ENCODE measurements around the gene SYT14. TPM values are rescaled to one million over a fixed set of nuclear protein-coding genes. Genes with fewer than 3 reads are reported as not detected.
"Not testable (repeated sequence)": the region's sequence is repeated elsewhere in the genome, so short reads cannot be mapped to it uniquely, and the experiment has no call there.

SYT14 gene
- total and polyA plus RNA-seq, 3 experiments from 2014 or later, result not detected

- H3K36me3 Mint-ChIP-seq; H3K36me3 ChIP-seq (ENCODE audit: insufficient read depth, low read length); H3K27ac ChIP-seq (ENCODE audit: low read depth, low read length); H3K4me3 Mint-ChIP-seq; H3K27me3 ChIP-seq (ENCODE audit: insufficient read depth, low read length, poor library complexity, severe bottlenecking); H3K27ac Mint-ChIP-seq; CTCF ChIA-PET; H3K4me1 Mint-ChIP-seq; POLR2A ChIA-PET; DNase-seq; H3K4me3 ChIP-seq (ENCODE audit: low read length); H3K4me1 ChIP-seq (ENCODE audit: insufficient read depth, low read length); H3K9me3 ChIP-seq (ENCODE audit: low read length); H3K9me3 Mint-ChIP-seq: not testable (repeated sequence)
- peaks cover 6 to 30% of the 10 kb centered on the region in 2 donors for H3K27me3 Mint-ChIP-seq
These were observed 39.2 kb upstream of the SYT14 start for GRCh38 chr1:209898851-209899250.

GRCh38 chr1:209899948-209900347 lies 38.1 kb upstream of the SYT14 start:
- Mint-ChIP-seq H3K27ac (no peak overlapping the region), H3K36me3 (no peaks in the 10 kb centered on the region), H3K4me3 (no peak overlapping the region), H3K4me1 (no peaks in the 10 kb centered on the region), H3K27me3 (peaks cover 6 to 23% of the 10 kb centered on the region in 2 donors), H3K9me3 (no peaks in the 10 kb centered on the region)
- no peaks in the 10 kb centered on the region for H3K4me1 ChIP-seq (ENCODE audit: insufficient read depth, low read length)
- H3K27me3 ChIP-seq (ENCODE audit: insufficient read depth, low read length, poor library complexity, severe bottlenecking), result no peaks in the 10 kb centered on the region
- DNase-seq, result no peak
- ChIA-PET POLR2A (no interaction called here), CTCF (interaction anchor here (1.0 kb wide), 1 partner anchor 17 kb away, joined by 3 read pairs; no protein-coding TSS in a partner anchor)
- H3K4me3 ChIP-seq (ENCODE audit: low read length), result no peak overlapping the region
- no peaks in the 10 kb centered on the region for H3K9me3 ChIP-seq (ENCODE audit: low read length)
- H3K36me3 ChIP-seq (ENCODE audit: insufficient read depth, low read length), result no peaks in the 10 kb centered on the region
- no peak overlapping the region for H3K27ac ChIP-seq (ENCODE audit: low read depth, low read length)

- POLR2A ChIA-PET, result no interaction called here
- H3K36me3 Mint-ChIP-seq, result no peaks in the 10 kb centered on the region
- no peak overlapping the region for H3K4me3 Mint-ChIP-seq
- Histone ChIP-seq H3K4me1 (ENCODE audit: insufficient read depth, low read length) (no peaks in the 10 kb centered on the region), H3K36me3 (ENCODE audit: insufficient read depth, low read length) (no peaks in the 10 kb centered on the region), H3K4me3 (ENCODE audit: low read length) (no peak overlapping the region), H3K27ac (ENCODE audit: low read depth, low read length) (no peak overlapping the region), H3K27me3 (ENCODE audit: insufficient read depth, low read length, poor library complexity, severe bottlenecking) (no peaks in the 10 kb centered on the region), H3K9me3 (ENCODE audit: low read length) (no peaks in the 10 kb centered on the region)
- DNase-seq, result no peak
- peaks cover 4 to 20% of the 10 kb centered on the region in 2 donors for H3K27me3 Mint-ChIP-seq
- H3K27ac Mint-ChIP-seq, result no peak overlapping the region
- CTCF ChIA-PET, result no interaction called here
- H3K9me3 Mint-ChIP-seq, result peaks cover 0 to 2% (median 0%) of the 10 kb centered on the region in 5 donors
- no peaks in the 10 kb centered on the region for H3K4me1 Mint-ChIP-seq
These were observed 37.3 kb upstream of the SYT14 start for GRCh38 chr1:209900734-209901133.

- CTCF ChIA-PET, result no interaction called here
- no peak for DNase-seq
- Mint-ChIP-seq H3K4me3 (no peak overlapping the region), H3K27me3 (peaks cover 3 to 15% of the 10 kb centered on the region in 2 donors), H3K36me3 (no peaks in the 10 kb centered on the region), H3K27ac (no peak overlapping the region), H3K4me1 (no peaks in the 10 kb centered on the region), H3K9me3 (peaks cover 0 to 2% (median 0%) of the 10 kb centered on the region in 5 donors)
- POLR2A ChIA-PET, result no interaction called here
- Histone ChIP-seq H3K27ac (ENCODE audit: low read depth, low read length) (no peak overlapping the region), H3K4me3 (ENCODE audit: low read length) (no peak overlapping the region), H3K36me3 (ENCODE audit: insufficient read depth, low read length) (no peaks in the 10 kb centered on the region), H3K4me1 (ENCODE audit: insufficient read depth, low read length) (no peaks in the 10 kb centered on the region), H3K27me3 (ENCODE audit: insufficient read depth, low read length, poor library complexity, severe bottlenecking) (no peaks in the 10 kb centered on the region), H3K9me3 (ENCODE audit: low read length) (no peaks in the 10 kb centered on the region)
These were observed 36.8 kb upstream of the SYT14 start for GRCh38 chr1:209901211-209901610.

- H3K36me3 ChIP-seq (ENCODE audit: insufficient read depth, low read length); DNase-seq; H3K27ac Mint-ChIP-seq; H3K4me3 ChIP-seq (ENCODE audit: low read length); POLR2A ChIA-PET; H3K9me3 Mint-ChIP-seq; H3K4me1 ChIP-seq (ENCODE audit: insufficient read depth, low read length); CTCF ChIA-PET; H3K27ac ChIP-seq (ENCODE audit: low read depth, low read length); H3K9me3 ChIP-seq (ENCODE audit: low read length); H3K4me1 Mint-ChIP-seq; H3K27me3 ChIP-seq (ENCODE audit: insufficient read depth, low read length, poor library complexity, severe bottlenecking); H3K4me3 Mint-ChIP-seq; H3K27me3 Mint-ChIP-seq; H3K36me3 Mint-ChIP-seq: not testable (repeated sequence)
These were observed 33.2 kb upstream of the SYT14 start for GRCh38 chr1:209904774-209905173.

GRCh38 chr1:209911746-209912145 lies 26.3 kb upstream of the SYT14 start:
- Histone ChIP-seq H3K4me3 (ENCODE audit: low read length) (no peak overlapping the region), H3K36me3 (ENCODE audit: insufficient read depth, low read length) (no peaks in the 10 kb centered on the region), H3K9me3 (ENCODE audit: low read length) (no peaks in the 10 kb centered on the region), H3K4me1 (ENCODE audit: insufficient read depth, low read length) (no peaks in the 10 kb centered on the region), H3K27me3 (ENCODE audit: insufficient read depth, low read length, poor library complexity, severe bottlenecking) (no peaks in the 10 kb centered on the region), H3K27ac (ENCODE audit: low read depth, low read length) (no peak overlapping the region)
- POLR2A ChIA-PET, result no interaction called here
- Mint-ChIP-seq H3K27me3 (no peaks in the 10 kb centered on the region), H3K27ac (no peak overlapping the region), H3K4me3 (no peak overlapping the region), H3K36me3 (no peaks in the 10 kb centered on the region), H3K4me1 (no peaks in the 10 kb centered on the region), H3K9me3 (peaks cover 0 to 2% (median 2%) of the 10 kb centered on the region in 5 donors)
- no peak for DNase-seq
- CTCF ChIA-PET, result no interaction called here

- POLR2A ChIA-PET, result no interaction called here
- H3K36me3 Mint-ChIP-seq, result no peaks in the 10 kb centered on the region
These were observed 25.7 kb upstream of the SYT14 start for GRCh38 chr1:209912306-209912705.

GRCh38 chr1:209919637-209920036 lies 18.4 kb upstream of the SYT14 start:
- H3K27me3 ChIP-seq (ENCODE audit: insufficient read depth, low read length, poor library complexity, severe bottlenecking); H3K27ac ChIP-seq (ENCODE audit: low read depth, low read length); H3K4me3 Mint-ChIP-seq; H3K36me3 ChIP-seq (ENCODE audit: insufficient read depth, low read length); H3K9me3 ChIP-seq (ENCODE audit: low read length); H3K4me1 ChIP-seq (ENCODE audit: insufficient read depth, low read length); DNase-seq; H3K4me1 Mint-ChIP-seq; H3K4me3 ChIP-seq (ENCODE audit: low read length); POLR2A ChIA-PET; H3K36me3 Mint-ChIP-seq; CTCF ChIA-PET; H3K27ac Mint-ChIP-seq: not testable (repeated sequence)
- Mint-ChIP-seq H3K9me3 (peaks cover 4 to 12% (median 8%) of the 10 kb centered on the region in 5 donors), H3K27me3 (peaks cover 0 to 16% of the 10 kb centered on the region in 2 donors)

More at GRCh38 chr1:209912306-209912705, 25.7 kb upstream of the SYT14 start:
- no peaks in the 10 kb centered on the region for H3K27me3 ChIP-seq (ENCODE audit: insufficient read depth, low read length, poor library complexity, severe bottlenecking)
- H3K9me3 ChIP-seq (ENCODE audit: low read length), result no peaks in the 10 kb centered on the region
- H3K27ac Mint-ChIP-seq, result no peak overlapping the region
- no peaks in the 10 kb centered on the region for H3K4me1 ChIP-seq (ENCODE audit: insufficient read depth, low read length)
- no peaks in the 10 kb centered on the region for H3K4me1 Mint-ChIP-seq
- no peaks in the 10 kb centered on the region for H3K36me3 ChIP-seq (ENCODE audit: insufficient read depth, low read length)
- H3K27ac ChIP-seq (ENCODE audit: low read depth, low read length), result no peak overlapping the region
- H3K4me3 Mint-ChIP-seq, result no peak overlapping the region
- no peaks in the 10 kb centered on the region for H3K27me3 Mint-ChIP-seq
- CTCF ChIA-PET, result no interaction called here
- H3K9me3 Mint-ChIP-seq, result peaks cover 0 to 2% (median 2%) of the 10 kb centered on the region in 5 donors
- no peak for DNase-seq
- H3K4me3 ChIP-seq (ENCODE audit: low read length), result no peak overlapping the region

GRCh38 chr1:209920844-209921243 lies 17.2 kb upstream of the SYT14 start:
- Mint-ChIP-seq H3K27ac (no peak overlapping the region), H3K36me3 (peaks cover 0 to 8% (median 1%) of the 10 kb centered on the region in 3 donors), H3K9me3 (peaks cover 4 to 12% (median 8%) of the 10 kb centered on the region in 5 donors), H3K4me1 (no peaks in the 10 kb centered on the region), H3K4me3 (no peak overlapping the region), H3K27me3 (peaks cover 0 to 26% of the 10 kb centered on the region in 2 donors)
- Histone ChIP-seq H3K9me3 (ENCODE audit: low read length) (no peaks in the 10 kb centered on the region), H3K36me3 (ENCODE audit: insufficient read depth, low read length) (no peaks in the 10 kb centered on the region), H3K27ac (ENCODE audit: low read depth, low read length) (no peak overlapping the region), H3K4me3 (ENCODE audit: low read length) (no peak overlapping the region), H3K27me3 (ENCODE audit: insufficient read depth, low read length, poor library complexity, severe bottlenecking) (no peaks in the 10 kb centered on the region), H3K4me1 (ENCODE audit: insufficient read depth, low read length) (no peaks in the 10 kb centered on the region)
- DNase-seq, result no peak
- CTCF ChIA-PET, result no interaction called here
- POLR2A ChIA-PET, result no interaction called here

Data from CD8-positive, alpha-beta memory T cell (primary cell).